ENCODE data around the gene ELOVL6.

The ELOVL6 gene

GRCh38 chr4:110025056-110025455, 173.4 kb downstream of the ELOVL6 start:
- DNase-seq (ENCODE audit: low spot score): no peak

- DNase-seq (ENCODE audit: low spot score): no peak
Observed at GRCh38 chr4:110022457-110022856, 176.0 kb downstream of the ELOVL6 start.

- DNase-seq (ENCODE audit: low spot score): no peak
Observed at GRCh38 chr4:110020646-110021443, 177.6 kb downstream of the ELOVL6 start.

GRCh38 chr4:110020139-110020538, 178.3 kb downstream of the ELOVL6 start:
- no peak for DNase-seq (ENCODE audit: low spot score)

GRCh38 chr4:110019153-110019552, 179.3 kb downstream of the ELOVL6 start:
- no peak for DNase-seq (ENCODE audit: low spot score)

- no peak for DNase-seq (ENCODE audit: low spot score)
Observed at GRCh38 chr4:110014233-110014632, 184.2 kb downstream of the ELOVL6 start.

- DNase-seq (ENCODE audit: low spot score): no peak
Observed at GRCh38 chr4:110012917-110013316, 185.5 kb downstream of the ELOVL6 start.

- DNase-seq (ENCODE audit: low spot score): no peak
Observed at GRCh38 chr4:110010797-110011196, 187.6 kb downstream of the ELOVL6 start.

- no peak for DNase-seq (ENCODE audit: low spot score)
Observed at GRCh38 chr4:110009550-110009949, 188.9 kb downstream of the ELOVL6 start.

GRCh38 chr4:110008540-110008939, 189.9 kb downstream of the ELOVL6 start:
- DNase-seq (ENCODE audit: low spot score): no peak

- DNase-seq (ENCODE audit: low spot score): no peak
Observed at GRCh38 chr4:110007217-110007616, 191.2 kb downstream of the ELOVL6 start.

GRCh38 chr4:110005461-110006056, 192.9 kb downstream of the ELOVL6 start:
- peak; percentile 35 for DNase-seq (ENCODE audit: low spot score)

GRCh38 chr4:110004556-110004955, 193.9 kb downstream of the ELOVL6 start:
- DNase-seq (ENCODE audit: low spot score): no peak

GRCh38 chr4:110003401-110004187, 194.8 kb downstream of the ELOVL6 start:
- DNase-seq (ENCODE audit: low spot score): no peak

- DNase-seq (ENCODE audit: low spot score): no peak
Observed at GRCh38 chr4:110002326-110002725, 196.1 kb downstream of the ELOVL6 start.

GRCh38 chr4:109999585-109999912, 198.9 kb downstream of the ELOVL6 start:
- DNase-seq (ENCODE audit: low spot score): no peak

- DNase-seq (ENCODE audit: low spot score): peak; percentile 47
Observed at GRCh38 chr4:109998867-109999584, 199.4 kb downstream of the ELOVL6 start.

- no peak for DNase-seq (ENCODE audit: low spot score)
Observed at GRCh38 chr4:109996526-109996925, 201.9 kb downstream of the ELOVL6 start.

Measured in putamen (tissue), 1 donor.